GM19467 (cell line): ENCODE measurements around the gene NOSIP.

Experiments
- ATAC-seq: cut with Tn5 transposase; IDR thresholded peaks from one replicate; pipeline ENCODE4 v1.9.1; 2021; ENCODE audit warnings: mild to moderate bottlenecking, moderate library complexity; ENCODE audit not compliant: unreplicated experiment

The NOSIP gene

GRCh38 chr19:49512970-49513745 lies 67.2 kb downstream of the NOSIP start:
- no peak for ATAC-seq

GRCh38 chr19:49507803-49508494 lies 72.4 kb downstream of the NOSIP start:
- no peak for ATAC-seq

- ATAC-seq: no peak
These were observed 73.7 kb downstream of the NOSIP start for GRCh38 chr19:49506575-49507105.
